ENCODE measurements around the gene GLI3.

GRCh38 chr7:42027521-42027920 is 209.5 kb downstream of the GLI3 start:
- TF ChIP-seq POLR2A (IDR thresholded peaks at IDR 0.05) (no peak), CTCF (IDR thresholded peaks at IDR 0.05 in 8 of 11, conservative IDR thresholded peaks at IDR 0.05 in 3 of 11) (no peak)

All from spleen (tissue), 7 donors.